Keratinocyte (primary cell): ENCODE results near the gene GPC5. TPM values are rescaled to one million over a fixed set of nuclear protein-coding genes. Genes with fewer than 3 reads are reported as not detected.
A peak's percentile ranks its signal among the peaks of the same experiment; 100 is the strongest.

Source experiments
- DNase-seq: peaks from one replicate; pipeline ENCODE4 v3.0.0-alpha.2; 2011; ENCODE audit warnings: low read depth, missing footprints, low spot score
- FAIRE-seq: peaks from 2 replicates; lab custom pipeline; 2011; peaks lifted over from hg19 to GRCh38; lab: Jason Lieb, UNC
- H2AFZ ChIP-seq: 2 replicates; pipeline ENCODE4 v1.6.0; 2012; ENCODE audit warnings: low read length, control low read depth, inconsistent platforms; ENCODE audit not compliant: control insufficient read depth
- H3K27ac ChIP-seq: 2 replicates; pipeline ENCODE4 v1.5.1; 2011; ENCODE audit warnings: low read length; ENCODE audit not compliant: control insufficient read depth, insufficient read depth
- H3K27me3 ChIP-seq: 3 replicates; pipeline ENCODE4 v1.6.0; 2011; ENCODE audit warnings: low read length; ENCODE audit not compliant: control insufficient read depth, insufficient read depth; ENCODE audit errors: extremely low read depth
- H3K36me3 ChIP-seq, 2 experiments: 2 replicates in 1 of 2; 3 replicates in 1 of 2; pipeline ENCODE4 v1.5.1; 2011; ENCODE audit warnings: low read length in 2 of 2, mild to moderate bottlenecking in 1 of 2; ENCODE audit not compliant: control insufficient read depth in 2 of 2, insufficient read depth in 2 of 2; ENCODE audit errors: extremely low read depth in 1 of 2
- H3K4me1 ChIP-seq: 3 replicates; pipeline ENCODE4 v1.5.1; 2011; ENCODE audit warnings: low read length; ENCODE audit not compliant: control insufficient read depth, insufficient read depth; ENCODE audit errors: extremely low read depth
- H3K4me2 ChIP-seq: 3 replicates; pipeline ENCODE4 v1.6.0; 2011; ENCODE audit warnings: low read depth, low read length; ENCODE audit not compliant: control insufficient read depth, insufficient read depth; ENCODE audit errors: extremely low read depth
- H3K4me3 ChIP-seq, 3 experiments: fragments of 200-600 bp in 1 of 3; sonication (generic) in 1 of 3; 2 replicates in 2 of 3; 3 replicates in 1 of 3; pipeline ENCODE4 v1.5.1; 2011 to 2016; ENCODE audit warnings: low read length in 3 of 3, mild to moderate bottlenecking in 3 of 3, control low read depth in 2 of 3, inconsistent platforms in 1 of 3, low read depth in 1 of 3, mixed read lengths in 1 of 3, mixed run types in 1 of 3, moderate library complexity in 1 of 3; ENCODE audit not compliant: control insufficient read depth in 2 of 3, insufficient read depth in 2 of 3; ENCODE audit errors: extremely low read depth in 1 of 3
- H3K79me2 ChIP-seq: 2 replicates; pipeline ENCODE4 v1.6.0; 2012; ENCODE audit warnings: low read length; ENCODE audit not compliant: control insufficient read depth, insufficient read depth
- H3K9ac ChIP-seq: 3 replicates; pipeline ENCODE4 v1.6.0; 2011; ENCODE audit warnings: low read length; ENCODE audit not compliant: control insufficient read depth, insufficient read depth; ENCODE audit errors: extremely low read depth
- H3K9me1 ChIP-seq: 3 replicates; pipeline ENCODE4 v1.6.0; 2011; ENCODE audit warnings: low read length; ENCODE audit not compliant: control insufficient read depth, insufficient read depth; ENCODE audit errors: extremely low read depth
- H3K9me3 ChIP-seq: 2 replicates; pipeline ENCODE4 v1.5.1; 2012; ENCODE audit warnings: low read depth, low read length; ENCODE audit not compliant: control insufficient read depth
- H4K20me1 ChIP-seq: 3 replicates; pipeline ENCODE4 v1.6.0; 2011; ENCODE audit warnings: low read length; ENCODE audit not compliant: control insufficient read depth, insufficient read depth; ENCODE audit errors: extremely low read depth
- CTCF ChIP-seq, 3 experiments: IDR thresholded peaks in 1 of 3; conservative IDR thresholded peaks in 1 of 3; optimal IDR thresholded peaks in 1 of 3; 2 replicates in 2 of 3; 3 replicates in 1 of 3; pipeline versions ENCODE3 to v1.5.1; 2011; ENCODE audit warnings: low read length in 3 of 3, mild to moderate bottlenecking in 3 of 3, moderate library complexity in 2 of 3, control low read depth in 1 of 3, inconsistent platforms in 1 of 3; ENCODE audit not compliant: insufficient read depth in 2 of 3; ENCODE audit errors: extremely low read depth in 1 of 3
- EZH2 ChIP-seq: IDR thresholded peaks from one replicate; pipeline ENCODE4 v1.6.1; 2012; ENCODE audit warnings: inconsistent platforms, mild to moderate bottlenecking, low read length, moderate library complexity
- dilution Hi-C: fragments of 300-500 bp; cut with MboI; formaldehyde crosslinking; loops from one replicate; pipeline ENCODE4 v1.7.0; 2020; ENCODE audit warnings: low sequenced_read_pairs; ENCODE audit not compliant: extremely low pct_ligation_motif_present
- polyA plus RNA-seq, 5 experiments: library from polyadenylated mRNA; depleted of rRNA in 3 of 5; stranded (reverse) in 3 of 5; stranded (forward) in 1 of 5; unstranded in 1 of 5; fragments of >200 nt; gene quantifications; 1 replicate in 1 of 5; 2 replicates in 3 of 5; 3 replicates in 1 of 5; pipeline versions ENCODE4 v1.2.1 to v1.2.3, GENCODE V29; 2011 to 2012; ENCODE audit warnings: missing spikeins in 2 of 5, low read depth in 1 of 5, low replicate concordance in 1 of 5

Gene GPC5
- polyA plus RNA-seq, 1 donor (not counting 4 experiments of a cell fraction or from before 2014, with no cell fraction given) = 0.10 TPM

- no peak overlapping the region for H3K9ac ChIP-seq
- H3K79me2 ChIP-seq = no peaks in the 10 kb centered on the region
- H4K20me1 ChIP-seq = no peaks in the 10 kb centered on the region
- H3K27ac ChIP-seq = no peak overlapping the region
- peak; percentile 76 for FAIRE-seq
- no peaks in the 10 kb centered on the region for H3K27me3 ChIP-seq
- no peaks in the 10 kb centered on the region for H3K36me3 ChIP-seq
- H2AFZ ChIP-seq = no peak overlapping the region
- no peaks in the 10 kb centered on the region for H3K9me3 ChIP-seq
- DNase-seq = no peak
- no peak overlapping the region for H3K4me2 ChIP-seq
- H3K4me3 ChIP-seq = no peak overlapping the region
- no peaks in the 10 kb centered on the region for H3K4me1 ChIP-seq
- no peak for TF ChIP-seq EZH2
- no peak for TF ChIP-seq CTCF (optimal IDR thresholded peaks at IDR 0.05 in 1 of 3, IDR thresholded peaks at IDR 0.05 in 1 of 3, conservative IDR thresholded peaks at IDR 0.05 in 1 of 3; ENCODE audit: extremely low read depth in 1 of 3, insufficient read depth in 2 of 3, low read length in 3 of 3)
- dilution Hi-C loops = no loop called here
- H3K9me1 ChIP-seq = no peaks in the 10 kb centered on the region
These were observed 1443.7 kb downstream of the GPC5 start for GRCh38 chr13:92842145-92842544.

- no peaks in the 10 kb centered on the region for H3K9me1 ChIP-seq
- no peaks in the 10 kb centered on the region for H3K79me2 ChIP-seq
- FAIRE-seq (no peak), DNase-seq (no peak)
- dilution Hi-C loops = no loop called here
- no peak for TF ChIP-seq CTCF (optimal IDR thresholded peaks at IDR 0.05 in 1 of 3, IDR thresholded peaks at IDR 0.05 in 1 of 3, conservative IDR thresholded peaks at IDR 0.05 in 1 of 3; ENCODE audit: extremely low read depth in 1 of 3, insufficient read depth in 2 of 3, low read length in 3 of 3)
- TF ChIP-seq EZH2 = no peak
- no peaks in the 10 kb centered on the region for H3K36me3 ChIP-seq
- H3K4me1 ChIP-seq = no peaks in the 10 kb centered on the region
- no peaks in the 10 kb centered on the region for H4K20me1 ChIP-seq
- no peak overlapping the region for H2AFZ ChIP-seq
- no peak overlapping the region for H3K4me3 ChIP-seq
- H3K9ac ChIP-seq = no peak overlapping the region
- no peaks in the 10 kb centered on the region for H3K9me3 ChIP-seq
- H3K27ac ChIP-seq = no peak overlapping the region
- H3K4me2 ChIP-seq = no peak overlapping the region
- H3K27me3 ChIP-seq = no peaks in the 10 kb centered on the region
These were observed 1445.1 kb downstream of the GPC5 start for GRCh38 chr13:92843549-92843948.
